HFF-Myc (cell line): ENCODE results near the gene RFX4.

Experiments used
- DNase-seq: peaks from one replicate; pipeline ENCODE4 v3.0.0-alpha.2; 2011; ENCODE audit warnings: low read depth; ENCODE audit errors: extremely low read depth
- H3K4me3 ChIP-seq: replicated peaks from 2 replicates; pipeline ENCODE4 v1.5.1; 2011; ENCODE audit warnings: low read depth, mild to moderate bottlenecking, control low read depth, low read length
- CTCF ChIP-seq: IDR thresholded peaks from 2 replicates; pipeline ENCODE4 v1.5.1; 2012; ENCODE audit warnings: mild to moderate bottlenecking, low read depth, low read length, control low read depth; ENCODE audit errors: missing control alignments

Gene RFX4

GRCh38 chr12:106652510-106653015 lies 69.8 kb downstream of the RFX4 start:
- no peak for DNase-seq
- TF ChIP-seq CTCF: no peak
- H3K4me3 ChIP-seq: no peak overlapping the region

GRCh38 chr12:106655577-106655976 lies 72.8 kb downstream of the RFX4 start:
- H3K4me3 ChIP-seq: no peak overlapping the region
- TF ChIP-seq CTCF: no peak
- DNase-seq: no peak

GRCh38 chr12:106657488-106657887 lies 74.7 kb downstream of the RFX4 start:
- no peak overlapping the region for H3K4me3 ChIP-seq
- no peak for DNase-seq
- TF ChIP-seq CTCF: no peak

- DNase-seq: no peak
- H3K4me3 ChIP-seq: no peak overlapping the region
- no peak for TF ChIP-seq CTCF
Measured at GRCh38 chr12:106663385-106663784, 80.6 kb downstream of the RFX4 start.

GRCh38 chr12:106669216-106669615 lies 86.4 kb downstream of the RFX4 start:
- no peak overlapping the region for H3K4me3 ChIP-seq
- TF ChIP-seq CTCF: no peak
- DNase-seq: no peak

GRCh38 chr12:106670131-106670530 lies 87.3 kb downstream of the RFX4 start:
- DNase-seq: no peak
- no peak overlapping the region for H3K4me3 ChIP-seq
- no peak for TF ChIP-seq CTCF

GRCh38 chr12:106671840-106672239 lies 89.0 kb downstream of the RFX4 start:
- no peak for TF ChIP-seq CTCF
- DNase-seq: no peak
- H3K4me3 ChIP-seq: no peak overlapping the region
